PC-9 (cell line): ENCODE data around the gene ARHGEF28. TPM values are rescaled to one million over a fixed set of nuclear protein-coding genes. Genes with fewer than 3 reads are reported as not detected.

Experiments
- BruUV-seq: library from RNA; stranded (reverse); fragments of 400-500 nt; replicated peaks from 2 replicates; lab custom pipeline; 2021; lab: Mats Ljungman, UMichigan
- CTCF ChIA-PET: fragments of 300-600 bp; sonication (Branson Sonifier 250); formaldehyde crosslinking; loops from one replicate; lab custom pipeline; 2022; ENCODE audit warnings: antibody characterized with exemption; lab: Charles Lee
- POLR2A ChIA-PET: fragments of 300-600 bp; sonication (Branson Sonifier 250); formaldehyde crosslinking; loops from one replicate; lab custom pipeline; 2022; ENCODE audit warnings: antibody characterized with exemption; ENCODE audit not compliant: unreplicated experiment; lab: Charles Lee
- DNase-seq, 2 experiments: peaks; one replicate each; pipeline versions ENCODE4 v3.0.0 to v3.0.0-alpha.2; 2015 to 2022; ENCODE audit warnings: mixed read lengths in 1 of 2
- H2AFZ ChIP-seq: fragments of 200-600 bp; sonication (generic); 2 replicates; pipeline ENCODE4 v1.8.1; 2017; ENCODE audit warnings: antibody characterized with exemption
- H3F3A ChIP-seq: fragments of 200-600 bp; sonication (generic); 2 replicates; pipeline ENCODE4 v1.8.1; 2017; ENCODE audit warnings: antibody characterized with exemption, mild to moderate bottlenecking, low read depth; ENCODE audit not compliant: insufficient read depth
- H3K27ac ChIP-seq: fragments of 200-600 bp; sonication (generic); 2 replicates; pipeline ENCODE4 v1.6.1; 2016; ENCODE audit warnings: mixed run types
- H3K27me3 ChIP-seq: fragments of 200-600 bp; sonication (generic); 2 replicates; pipeline ENCODE4 v1.6.1; 2016; ENCODE audit warnings: low read depth, mixed run types; ENCODE audit not compliant: insufficient read depth
- H3K36me3 ChIP-seq: fragments of 200-600 bp; sonication (generic); 2 replicates; pipeline ENCODE4 v1.6.1; 2016; ENCODE audit warnings: low read depth, mixed run types
- H3K4me1 ChIP-seq: fragments of 200-600 bp; sonication (generic); replicated peaks from 2 replicates; pipeline ENCODE4 v1.6.1; 2016; ENCODE audit warnings: mixed run types; ENCODE audit not compliant: insufficient read depth
- H3K4me2 ChIP-seq: fragments of 200-600 bp; sonication (generic); 2 replicates; pipeline ENCODE4 v1.6.1; 2017; ENCODE audit warnings: mixed run types
- H3K4me3 ChIP-seq: fragments of 200-600 bp; sonication (generic); 2 replicates; pipeline ENCODE4 v1.6.1; 2016; ENCODE audit warnings: mixed run types
- H3K79me2 ChIP-seq: fragments of 200-600 bp; sonication (generic); 2 replicates; pipeline ENCODE4 v1.6.1; 2017; ENCODE audit warnings: low read depth, mixed run types
- H3K9me2 ChIP-seq: fragments of 200-600 bp; sonication (generic); 2 replicates; pipeline ENCODE4 v1.8.1; 2017; ENCODE audit warnings: mild to moderate bottlenecking; ENCODE audit not compliant: insufficient read depth
- H3K9me3 ChIP-seq: fragments of 200-600 bp; sonication (generic); 2 replicates; pipeline ENCODE4 v1.8.1; 2016; ENCODE audit warnings: low read depth; ENCODE audit not compliant: insufficient read depth
- H4K20me1 ChIP-seq: fragments of 200-600 bp; sonication (generic); 2 replicates; pipeline ENCODE4 v1.8.1; 2017; ENCODE audit not compliant: insufficient read depth
- CTCF ChIP-seq: fragments of 200-600 bp; sonication (generic); conservative IDR thresholded peaks from 2 replicates; pipeline ENCODE4 v1.6.1; 2017; ENCODE audit warnings: mixed run types, antibody characterized with exemption, mild to moderate bottlenecking, moderate library complexity
- EZH2 ChIP-seq: fragments of 200-600 bp; sonication (generic); IDR thresholded peaks from 2 replicates; pipeline ENCODE4 v1.8.0; 2017; ENCODE audit warnings: antibody characterized with exemption, low read depth
- intact Hi-C: fragments of 100-400 bp; cut with micrococcal nuclease; formaldehyde crosslinking; loops from one replicate; pipeline ENCODE4 v1.10.0; 2022; ENCODE audit not compliant: unreplicated experiment
- total RNA-seq: library from RNA; stranded (reverse); gene quantifications from 2 replicates; pipeline ENCODE4 v1.2.3, GENCODE V29; 2021

ARHGEF28 gene
- total RNA-seq, 1 experiment from 2014 or later, result 77.5 TPM

DNA sequence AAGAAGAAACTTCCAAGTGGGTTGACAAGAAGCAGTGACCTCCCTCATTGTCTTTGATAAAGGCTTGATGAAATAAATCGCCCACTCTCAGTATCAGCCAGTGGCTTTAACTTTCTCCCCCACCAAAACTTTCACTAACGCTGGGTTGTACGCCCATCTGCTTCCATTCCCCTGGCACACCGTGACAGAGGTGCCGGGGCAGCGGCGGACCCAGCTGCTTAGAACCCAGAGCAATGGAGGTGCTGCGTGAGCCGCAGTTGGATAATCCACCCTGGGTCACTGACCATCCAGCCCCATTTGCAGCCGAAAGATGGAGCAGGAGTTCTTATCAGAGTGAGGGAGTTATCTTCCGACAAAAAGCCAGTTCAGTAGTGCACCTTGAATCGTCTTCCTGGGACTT is 270.7 kb downstream of the ARHGEF28 start:
- Histone ChIP-seq H2AFZ (no peak overlapping the region), H3F3A (peaks cover 23% of the 10 kb centered on the region), H4K20me1 (no peaks in the 10 kb centered on the region), H3K36me3 (peaks cover 18% of the 10 kb centered on the region; the same call in 1 of the 2 replicates), H3K4me2 (no peak overlapping the region), H3K79me2 (no peaks in the 10 kb centered on the region), H3K4me3 (no peak overlapping the region), H3K27me3 (no peaks in the 10 kb centered on the region), H3K4me1 (peaks cover 19% of the 10 kb centered on the region), H3K27ac (no peak overlapping the region), H3K9me3 (no peaks in the 10 kb centered on the region), H3K9me2 (no peaks in the 10 kb centered on the region)
- no peak for TF ChIP-seq EZH2
- no peak for TF ChIP-seq CTCF
- BruUV-seq, result no TSS peak
- CTCF ChIA-PET, result no interaction called here
- POLR2A ChIA-PET, result no interaction called here
- no peak for DNase-seq
- intact Hi-C loops, result no loop called here

- no peak for DNase-seq
- peaks cover 17% of the 10 kb centered on the region; the same call in 1 of the 2 replicates for H3K36me3 ChIP-seq
- H3K27ac ChIP-seq, result no peak overlapping the region
- H3K4me3 ChIP-seq, result no peak overlapping the region
- no peaks in the 10 kb centered on the region for H4K20me1 ChIP-seq
- peaks cover 30% of the 10 kb centered on the region for H3K4me1 ChIP-seq
- POLR2A ChIA-PET, result no interaction called here
- CTCF ChIA-PET, result no interaction called here
- H3K4me2 ChIP-seq, result no peak overlapping the region
- BruUV-seq, result no TSS peak
- peaks cover 31% of the 10 kb centered on the region for H3F3A ChIP-seq
- H3K79me2 ChIP-seq, result no peaks in the 10 kb centered on the region
- intact Hi-C loops, result no loop called here
- H3K9me2 ChIP-seq, result no peaks in the 10 kb centered on the region
- no peaks in the 10 kb centered on the region for H3K27me3 ChIP-seq
- H2AFZ ChIP-seq, result no peak overlapping the region
- H3K9me3 ChIP-seq, result no peaks in the 10 kb centered on the region
- TF ChIP-seq CTCF (no peak), EZH2 (no peak)
Measured at GRCh38 chr5:73897893-73898292, 271.9 kb downstream of the ARHGEF28 start.

DNA sequence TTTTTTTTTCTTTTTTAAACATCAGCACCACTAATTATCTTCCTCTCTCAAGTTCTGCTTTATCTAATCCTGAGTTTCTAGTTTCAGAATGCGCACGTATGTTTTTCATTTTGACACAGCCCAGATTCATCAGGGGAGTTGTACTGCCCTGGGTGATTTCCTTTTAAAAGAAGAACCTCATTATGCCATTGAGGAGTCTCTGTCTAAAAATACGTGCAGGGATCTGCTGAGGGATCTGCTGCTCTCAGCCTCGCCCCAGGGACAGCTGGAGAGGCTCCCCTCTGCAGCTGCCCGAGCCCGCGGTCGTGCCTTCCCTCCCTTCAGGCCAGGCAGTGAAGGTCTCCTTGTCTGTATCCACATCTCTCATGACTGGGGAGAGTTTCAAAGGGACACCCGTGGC is 273.1 kb downstream of the ARHGEF28 start:
- no peaks in the 10 kb centered on the region for H4K20me1 ChIP-seq
- no peaks in the 10 kb centered on the region for H3K79me2 ChIP-seq
- H3F3A ChIP-seq, result peaks cover 31% of the 10 kb centered on the region
- H3K27me3 ChIP-seq, result no peaks in the 10 kb centered on the region
- H3K4me3 ChIP-seq, result no peak overlapping the region
- CTCF ChIA-PET, result no interaction called here
- no peak overlapping the region for H2AFZ ChIP-seq
- no TSS peak for BruUV-seq
- H3K4me2 ChIP-seq, result no peak overlapping the region
- peaks cover 30% of the 10 kb centered on the region for H3K4me1 ChIP-seq
- POLR2A ChIA-PET, result interaction anchor here (0.6 kb wide), 1 partner anchor 742 kb away, joined by 8 read pairs; no protein-coding TSS in a partner anchor
- H3K9me2 ChIP-seq, result no peaks in the 10 kb centered on the region
- no peak overlapping the region for H3K27ac ChIP-seq
- TF ChIP-seq CTCF (no peak), EZH2 (no peak)
- no peaks in the 10 kb centered on the region for H3K9me3 ChIP-seq
- intact Hi-C loops, result no loop called here
- no peak for DNase-seq
- peaks cover 5% of the 10 kb centered on the region; the same call in 1 of the 2 replicates for H3K36me3 ChIP-seq
